Ovary (tissue), 3 donors: ENCODE measurements around the gene CDH11.

Experiments
- CTCF ChIP-seq, 3 donors: fragments of 450-650 bp in 2 of 3; fragments of 200-600 bp in 1 of 3; IDR thresholded peaks; one replicate each; pipeline versions ENCODE4 v1.5.1 to v1.8.0; 2016 to 2022; ENCODE audit warnings: antibody characterized with exemption in 3 of 3, mild to moderate bottlenecking in 1 of 3
- POLR2A ChIP-seq: fragments of 450-650 bp; IDR thresholded peaks from one replicate; pipeline ENCODE4 v1.6.1; 2017; ENCODE audit warnings: antibody characterized with exemption, mild to moderate bottlenecking, moderate library complexity
- donor health status: DM: no; HTN: no; CAD: no.

- TF ChIP-seq CTCF (IDR thresholded peaks at IDR 0.05) (no peak), POLR2A (no peak)
Observed at GRCh38 chr16:64907844-64908243, 214.0 kb downstream of the CDH11 start.
